Stimulated activated CD4-positive, alpha-beta T cell treated with anti-CD3 and anti-CD28 coated beads, Interleukin-4, amount 100 ng/mL, for 48 hours (primary cell): ENCODE measurements around the gene ASB15.
"Not testable (repeated sequence)": the region's sequence is repeated elsewhere in the genome, so short reads cannot be mapped to it uniquely, and the experiment has no call there.

Experiments used
- DNase-seq, 2 donors: peaks; one replicate each; pipeline ENCODE4 v3.0.0-alpha.2; 2020; ENCODE audit warnings: low read depth in 2 of 2

Gene ASB15

DNA sequence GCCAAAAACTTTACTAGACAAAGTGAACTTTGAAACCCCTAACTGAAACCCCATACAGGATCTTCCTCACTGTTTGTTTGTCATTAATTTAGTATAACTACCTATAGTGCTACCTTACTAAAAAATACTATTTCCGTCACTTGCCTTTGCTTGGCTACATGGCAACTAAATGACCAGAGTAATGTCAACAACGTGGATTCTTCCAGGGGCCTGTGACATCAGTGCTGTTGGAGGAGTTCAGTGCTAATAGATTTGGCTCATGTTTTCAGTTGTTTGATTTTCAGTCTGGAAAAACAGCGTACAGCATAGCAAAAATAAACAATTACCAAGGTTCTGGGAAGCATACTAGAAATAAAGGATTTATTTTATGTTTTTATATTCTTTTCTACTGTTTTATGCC lies 3.0 kb upstream of the ASB15 start:
- DNase-seq = no peak

DNA sequence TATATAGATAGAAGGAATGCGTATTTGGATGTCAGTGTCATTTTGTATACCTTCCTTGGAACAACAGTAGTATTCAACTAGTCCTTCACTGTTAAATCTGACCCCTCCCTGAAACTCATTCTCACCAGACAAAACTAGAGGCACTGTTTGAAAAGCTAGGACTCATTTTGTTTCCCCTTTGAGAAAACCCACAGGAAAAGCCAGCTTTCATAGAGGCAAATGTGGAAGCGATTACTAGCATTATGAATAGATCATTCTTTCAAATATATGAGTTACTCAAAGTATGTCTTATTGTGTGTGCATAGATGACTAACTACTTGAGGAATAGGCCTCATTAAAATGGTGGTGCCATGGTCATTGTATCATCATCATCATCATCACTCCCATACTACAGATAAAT lies 1.9 kb upstream of the ASB15 start:
- no peak for DNase-seq

DNA sequence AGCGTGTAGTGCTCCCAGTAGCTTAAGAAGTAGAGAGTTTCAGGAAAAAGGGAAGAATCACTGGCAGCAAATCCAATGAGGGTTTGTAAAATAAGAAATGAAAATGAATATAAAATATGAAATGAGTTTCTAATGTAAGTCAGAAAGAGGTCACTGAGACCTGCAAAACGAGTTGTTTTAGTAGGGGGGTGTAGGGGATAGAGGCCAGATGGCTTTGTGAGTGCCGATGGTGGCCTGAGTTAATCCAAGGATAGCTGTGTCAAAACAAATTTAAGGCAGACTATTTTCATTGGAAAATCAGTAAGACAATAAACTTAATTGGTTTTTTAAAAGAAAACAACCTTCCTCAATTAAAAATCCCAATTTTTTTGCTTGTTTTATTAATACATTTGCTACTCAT lies 745 bp upstream of the ASB15 start:
- no peak for DNase-seq

DNA sequence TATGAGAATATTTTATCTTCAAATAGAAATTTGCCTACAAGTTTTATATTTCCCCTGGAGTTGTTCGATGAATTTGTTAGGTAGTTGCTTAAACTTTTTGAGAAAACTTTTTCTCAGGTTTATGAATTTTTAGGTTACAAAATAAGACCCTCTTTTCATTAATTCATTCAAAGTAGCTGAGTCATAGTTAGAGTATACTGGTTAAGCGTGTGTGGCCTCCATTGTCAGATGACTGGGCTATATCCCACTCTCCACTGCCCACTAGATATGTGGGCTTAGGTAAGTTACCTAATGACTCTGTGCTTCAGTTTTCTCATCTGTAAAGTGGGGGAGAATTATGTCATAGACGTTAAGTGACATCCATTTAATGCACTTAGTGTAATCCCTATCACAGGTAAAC lies 1.0 kb downstream of the ASB15 start:
- DNase-seq = no peak

DNA sequence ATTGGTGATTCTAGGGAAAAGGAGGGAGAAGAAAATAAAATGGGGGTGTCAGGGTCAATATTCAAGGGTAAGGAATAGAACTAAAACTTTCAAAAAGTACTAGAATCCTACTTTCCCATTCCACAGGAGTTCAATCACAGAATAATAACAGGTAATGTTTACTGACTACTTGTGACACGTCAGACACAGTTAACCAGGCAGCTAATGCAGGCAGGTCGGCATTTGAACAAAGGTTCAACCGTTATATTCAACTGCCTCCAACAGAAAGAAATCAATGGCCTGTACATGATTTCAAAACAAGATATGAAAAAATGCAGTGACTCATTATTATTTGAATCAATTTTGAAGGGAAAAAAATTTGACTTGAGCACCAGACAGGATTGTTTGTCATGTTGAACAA lies 3.1 kb downstream of the ASB15 start:
- no peak for DNase-seq

DNA sequence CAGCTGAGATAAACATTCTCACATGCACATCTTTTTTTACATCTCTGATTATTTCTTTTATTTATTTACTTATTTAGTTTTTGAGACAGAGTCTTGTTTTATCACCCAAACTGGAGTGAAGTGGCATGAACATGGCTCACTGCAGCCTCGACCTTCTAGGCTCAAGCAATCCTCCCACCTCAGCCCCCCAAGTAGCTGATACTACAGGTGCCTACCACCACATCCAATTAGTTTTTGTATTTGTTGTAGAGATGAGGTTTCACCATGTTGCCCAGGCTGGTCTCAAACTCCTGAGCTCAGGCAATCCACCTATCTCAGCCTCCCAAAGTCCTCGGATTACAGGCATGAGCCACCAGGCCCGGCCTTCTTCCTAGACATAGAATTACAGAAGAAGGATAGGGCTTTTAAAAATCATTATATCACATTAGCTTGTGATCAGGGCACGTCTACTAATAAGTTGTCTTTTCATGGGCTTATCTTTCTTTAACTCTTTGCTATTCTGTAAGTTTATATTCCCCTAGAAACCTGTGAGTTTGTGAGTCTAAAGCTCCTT lies 5.9 kb downstream of the ASB15 start:
- no peak for DNase-seq

DNA sequence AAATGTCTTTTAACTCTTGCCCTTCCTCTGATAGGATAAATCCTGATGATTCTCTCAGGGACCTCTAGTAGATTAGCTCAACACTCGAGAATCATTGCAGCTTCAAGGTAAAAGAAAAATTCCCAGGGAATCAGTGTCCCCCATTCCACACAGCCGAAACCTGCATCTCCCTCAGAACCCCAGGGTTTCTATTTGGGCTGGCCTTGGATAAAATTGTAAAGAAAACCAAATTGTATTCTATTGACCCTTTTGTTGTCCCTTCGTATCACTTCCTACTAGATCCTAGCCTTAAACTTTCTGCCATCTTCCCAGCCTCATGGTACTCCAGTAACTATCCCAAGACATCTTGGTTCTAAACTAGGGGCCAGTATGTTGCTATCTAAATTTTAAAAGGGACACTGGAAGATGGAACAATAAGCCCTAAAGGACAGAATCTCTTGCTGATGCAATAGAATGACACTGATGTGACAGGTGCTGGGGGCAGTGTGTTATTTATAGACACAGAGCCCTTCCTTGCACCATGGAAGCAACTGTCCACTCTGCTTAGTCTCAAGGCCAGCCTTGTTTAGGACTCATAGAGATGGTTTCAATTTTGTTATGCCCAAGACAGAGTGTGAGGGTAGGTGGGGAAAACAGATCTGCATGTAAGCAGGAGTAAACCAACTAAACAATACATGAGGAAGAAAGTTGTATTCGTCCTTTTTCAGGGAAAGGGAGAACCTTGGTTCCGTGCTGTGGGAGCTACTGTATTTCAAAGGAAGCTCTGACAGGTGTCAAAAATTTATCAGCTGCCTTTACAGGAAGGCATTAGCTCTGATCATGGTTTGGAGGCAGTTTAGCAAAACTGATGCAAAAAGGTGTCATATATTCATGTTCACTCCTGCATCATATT lies 7.6 kb downstream of the ASB15 start:
- DNase-seq = no peak

DNA sequence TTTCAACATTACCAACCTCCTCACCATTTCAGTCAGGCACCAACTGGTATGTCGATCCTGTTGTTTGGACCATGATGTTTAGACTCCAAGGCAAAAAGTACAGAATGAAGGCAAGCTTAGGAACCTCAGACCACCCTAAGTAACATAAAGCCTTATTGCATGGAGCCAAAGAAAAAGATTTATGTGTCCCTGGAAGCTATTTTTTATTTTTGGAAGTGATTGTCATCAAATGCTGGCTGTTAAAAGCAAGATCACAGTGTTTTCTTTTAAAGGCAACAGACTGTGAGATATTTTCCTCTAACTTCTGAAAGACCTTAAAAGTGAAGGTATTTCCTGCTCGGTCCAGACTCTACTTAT lies 8.2 kb downstream of the ASB15 start:
- DNase-seq = no peak

DNA sequence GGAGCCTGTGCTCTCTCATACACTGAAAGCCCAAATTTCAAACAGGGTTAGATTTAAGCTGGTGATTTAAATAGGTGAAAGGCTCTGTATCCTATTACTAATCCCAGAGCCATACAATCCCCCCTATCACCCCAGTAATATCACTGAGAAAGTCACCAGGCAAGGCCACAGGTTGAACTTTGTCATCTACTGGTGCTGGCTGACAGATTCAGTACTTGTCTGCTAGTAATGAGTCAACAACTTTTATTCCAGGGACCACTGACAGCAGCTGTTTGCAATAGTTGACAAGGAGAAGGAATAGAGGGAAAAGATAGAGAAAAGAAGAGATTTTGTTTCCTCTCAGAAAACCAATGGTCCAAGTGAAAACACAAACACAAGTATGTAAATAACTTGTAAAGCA lies 10.4 kb downstream of the ASB15 start:
- DNase-seq = no peak

DNA sequence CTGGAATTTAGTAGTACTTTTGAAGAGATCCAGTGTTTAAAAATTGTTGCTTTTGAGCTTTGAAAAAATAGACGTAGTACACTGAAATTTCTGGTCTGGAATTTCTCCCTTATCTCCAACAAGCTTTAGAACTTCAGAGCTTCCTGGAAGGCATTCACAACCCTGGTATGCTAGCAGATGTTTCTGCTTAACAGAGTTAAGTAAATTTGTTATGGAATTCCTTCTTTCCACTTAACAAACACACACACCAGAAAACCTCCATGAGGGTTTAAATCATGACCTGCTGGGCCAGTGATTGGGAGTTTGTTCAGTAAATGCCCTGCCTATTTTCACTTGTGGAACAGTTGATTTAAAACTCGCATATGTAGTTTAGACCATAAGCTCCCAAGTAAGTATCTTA lies 13.7 kb downstream of the ASB15 start:
- no peak for DNase-seq

DNA sequence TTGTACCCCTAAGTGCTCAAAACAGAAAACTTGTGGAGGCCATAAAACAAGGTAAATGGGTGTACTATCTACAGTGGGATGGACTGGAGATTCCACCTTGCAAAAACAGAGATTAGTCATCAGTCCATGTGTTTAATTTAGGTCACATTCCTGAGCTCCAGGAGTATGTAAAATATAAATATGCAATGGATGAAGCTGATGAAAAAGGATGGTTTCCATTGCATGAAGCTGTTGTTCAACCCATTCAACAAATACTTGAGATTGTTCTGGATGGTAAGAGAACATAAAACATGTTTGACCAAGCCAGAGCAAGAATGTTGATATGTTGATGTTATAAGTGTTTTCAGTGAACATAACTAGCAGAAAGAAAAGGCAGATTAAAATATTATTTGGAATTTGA lies 14.6 kb downstream of the ASB15 start:
- no peak for DNase-seq

DNA sequence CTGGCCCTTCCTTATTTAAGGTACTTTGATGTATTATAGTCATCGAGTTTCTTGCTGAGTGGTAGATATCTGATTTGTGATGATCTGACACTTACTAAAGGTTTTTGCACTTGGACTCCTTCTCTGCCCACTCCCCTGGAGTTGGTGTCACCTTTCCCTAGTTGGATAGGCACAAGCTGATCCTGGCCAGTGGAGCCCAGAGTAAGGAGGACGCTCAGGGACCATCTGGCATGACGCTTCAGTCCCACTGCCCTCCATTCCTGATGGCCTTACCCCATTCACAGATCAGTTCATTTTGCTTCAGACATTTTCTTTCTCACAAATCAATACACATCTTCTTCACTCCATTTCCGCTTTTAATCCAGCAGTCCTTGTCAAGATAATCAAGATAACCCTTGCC lies 20.1 kb downstream of the ASB15 start:
- DNase-seq = no peak

DNA sequence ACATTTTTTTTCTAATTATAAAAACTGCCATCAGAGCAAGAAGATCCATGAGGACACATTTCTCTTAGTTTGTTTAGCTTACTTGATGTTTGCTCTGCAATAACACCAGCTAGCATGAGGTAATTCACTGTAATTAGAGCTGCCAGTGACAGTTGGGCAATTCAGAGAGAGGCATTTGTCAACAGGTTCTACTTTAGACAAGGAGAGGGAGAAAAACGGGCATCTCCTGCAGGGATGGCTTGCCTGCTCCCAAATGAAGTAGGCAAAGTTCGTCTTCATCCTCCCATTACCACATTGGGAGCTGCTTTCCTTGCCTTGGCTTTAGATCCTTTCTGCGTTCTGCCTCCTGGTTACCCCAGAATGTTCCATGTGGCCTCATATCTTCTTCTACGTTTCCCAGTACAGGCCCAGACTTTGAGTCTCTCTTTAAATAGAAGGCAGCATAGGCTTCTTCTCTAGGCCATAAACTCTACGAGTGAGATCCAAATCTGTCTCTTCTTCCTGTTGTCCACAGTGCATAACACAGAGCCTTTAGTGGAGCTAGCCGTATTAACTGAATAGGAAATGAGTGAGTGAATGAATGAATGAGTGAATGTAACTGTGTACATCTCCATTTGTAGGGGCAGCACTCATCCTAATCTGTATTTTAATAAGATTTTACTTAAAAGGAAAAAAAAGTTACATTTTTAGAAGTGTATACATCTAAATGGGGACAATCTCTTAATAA lies 21.2 kb downstream of the ASB15 start:
- DNase-seq = no peak

DNA sequence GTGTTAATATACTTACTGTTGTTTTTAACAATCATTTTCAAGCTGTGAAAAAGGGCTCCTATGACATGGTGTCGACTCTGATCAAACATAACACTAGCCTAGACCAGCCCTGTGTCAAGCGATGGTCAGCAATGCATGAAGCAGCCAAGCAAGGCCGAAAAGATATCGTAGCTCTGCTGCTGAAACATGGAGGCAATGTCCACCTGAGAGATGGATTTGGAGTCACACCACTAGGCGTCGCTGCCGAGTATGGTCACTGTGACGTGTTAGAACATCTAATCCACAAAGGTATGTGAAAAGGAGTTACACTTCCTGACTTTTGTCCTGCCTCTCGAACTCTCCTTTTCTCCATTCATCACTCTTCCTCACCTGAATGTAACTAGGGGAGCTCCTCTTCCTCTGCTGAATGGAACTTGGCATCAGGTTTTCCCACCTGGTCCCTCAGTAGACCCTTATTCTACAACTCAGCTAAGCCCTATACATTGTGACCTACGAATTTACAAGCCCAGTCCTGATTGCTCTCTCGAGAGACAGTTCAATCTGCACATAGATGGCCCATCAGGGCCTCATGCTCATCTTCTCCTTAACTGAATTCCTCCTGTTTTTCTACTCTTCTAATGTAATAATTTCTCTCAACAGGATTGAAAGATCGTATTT lies 23.0 kb downstream of the ASB15 start:
- peak; percentile 47 to 70 for DNase-seq

DNA sequence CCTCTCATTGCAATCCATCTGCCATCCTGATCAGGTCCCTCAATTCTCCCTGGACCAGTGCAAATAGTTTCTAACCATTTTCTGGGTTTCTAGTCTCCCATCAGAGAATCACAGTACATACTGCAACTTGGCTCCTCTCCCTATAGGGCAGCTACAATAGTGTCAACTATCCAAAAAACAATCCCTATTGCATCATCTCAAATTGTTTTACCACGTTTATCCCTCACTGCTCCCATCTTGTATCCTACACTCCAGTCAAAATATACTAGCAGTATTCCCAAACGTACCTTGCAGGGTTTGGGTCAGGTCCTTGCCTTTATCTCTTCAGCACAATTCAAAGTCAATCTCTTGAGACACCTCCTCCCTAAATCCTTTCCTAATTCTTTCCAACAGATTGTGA lies 23.6 kb downstream of the ASB15 start:
- DNase-seq = no peak

DNA sequence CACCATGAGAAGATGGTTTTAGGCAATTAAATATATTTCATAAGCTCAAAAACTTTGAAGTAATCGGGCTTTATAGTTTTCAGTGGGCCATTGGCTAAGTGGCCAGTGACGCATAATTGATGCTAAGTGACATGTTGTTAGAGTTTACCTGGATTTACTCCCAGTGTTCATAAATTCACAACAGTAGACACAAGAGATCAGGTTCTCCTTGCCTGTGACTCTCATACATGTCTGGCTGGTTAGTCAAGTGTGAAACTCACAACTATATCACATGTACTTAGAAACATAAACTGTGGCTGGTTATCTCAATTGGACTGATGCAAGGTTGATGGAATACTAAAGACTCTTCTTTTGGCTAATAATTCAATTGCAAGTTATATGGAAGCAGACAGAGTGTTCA lies 26.2 kb downstream of the ASB15 start:
- DNase-seq = no peak

DNA sequence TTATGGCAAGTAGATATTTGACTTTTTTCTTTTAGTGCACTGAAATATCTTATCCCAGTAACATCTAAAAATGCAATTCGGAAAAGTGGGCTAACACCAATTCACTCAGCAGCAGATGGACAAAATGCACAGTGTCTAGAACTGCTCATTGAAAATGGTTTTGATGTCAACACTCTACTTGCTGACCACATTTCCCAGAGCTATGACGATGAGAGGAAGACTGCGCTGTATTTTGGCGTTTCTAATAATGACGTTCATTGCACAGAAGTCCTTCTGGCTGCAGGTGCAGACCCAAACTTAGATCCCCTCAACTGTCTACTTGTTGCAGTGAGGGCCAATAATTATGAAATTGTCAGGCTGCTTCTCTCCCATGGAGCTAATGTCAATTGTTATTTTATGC lies 27.2 kb downstream of the ASB15 start:
- no peak for DNase-seq

DNA sequence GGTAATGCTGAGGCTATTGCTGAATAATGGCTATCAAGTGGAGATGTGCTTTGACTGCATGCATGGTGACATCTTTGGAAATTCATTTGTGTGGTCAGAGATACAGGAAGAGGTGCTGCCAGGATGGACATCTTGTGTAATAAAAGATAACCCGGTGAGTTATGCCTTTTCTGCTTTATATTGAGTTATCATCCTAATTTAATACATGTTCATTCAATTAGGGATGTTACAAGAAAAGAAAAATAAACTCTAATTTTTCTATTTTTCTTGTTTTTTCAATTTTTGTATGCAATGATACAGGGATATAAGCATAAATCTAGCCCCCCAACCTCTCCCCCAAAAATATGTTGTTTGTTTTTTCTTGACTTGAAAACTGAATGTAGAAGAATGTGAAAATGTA lies 27.7 kb downstream of the ASB15 start:
- no peak for DNase-seq

DNA sequence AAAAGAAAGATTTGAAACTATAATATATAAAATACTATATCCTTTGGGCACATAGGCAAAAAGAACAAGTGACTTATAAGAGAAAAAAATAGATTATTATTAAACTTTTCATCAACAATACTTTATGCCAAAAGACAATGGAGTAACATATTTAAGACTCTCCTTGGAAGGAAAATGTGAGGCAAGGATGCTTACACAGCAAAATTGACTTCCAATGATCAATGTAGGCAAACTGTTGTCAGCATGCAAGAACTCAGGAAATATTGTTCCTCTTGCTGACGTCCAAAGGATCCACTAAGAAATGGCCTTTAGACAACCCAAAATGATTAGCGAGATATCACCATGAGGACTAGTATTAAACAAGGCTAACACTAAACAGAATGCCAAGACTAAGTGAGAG lies 31.2 kb downstream of the ASB15 start:
- no peak for DNase-seq

DNA sequence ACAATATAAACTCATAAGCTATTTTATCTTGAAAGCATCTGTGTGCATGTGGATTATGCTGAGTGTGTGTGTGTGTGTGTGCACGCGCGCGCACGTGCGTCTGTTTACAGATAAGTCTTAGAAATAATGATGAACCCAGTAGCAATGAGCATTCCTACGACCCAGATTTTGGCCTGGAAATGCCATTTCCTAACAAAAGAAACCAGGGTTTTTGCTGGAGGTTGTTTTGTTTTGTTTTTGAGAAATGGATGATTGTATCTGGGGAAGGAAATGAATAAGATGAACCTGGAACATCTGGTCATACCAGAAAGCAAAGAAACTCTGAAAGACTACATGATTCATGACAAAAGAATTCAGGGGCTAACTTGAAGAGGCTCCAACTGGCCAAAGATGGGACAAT lies 31.9 kb downstream of the ASB15 start:
- DNase-seq = no peak

DNA sequence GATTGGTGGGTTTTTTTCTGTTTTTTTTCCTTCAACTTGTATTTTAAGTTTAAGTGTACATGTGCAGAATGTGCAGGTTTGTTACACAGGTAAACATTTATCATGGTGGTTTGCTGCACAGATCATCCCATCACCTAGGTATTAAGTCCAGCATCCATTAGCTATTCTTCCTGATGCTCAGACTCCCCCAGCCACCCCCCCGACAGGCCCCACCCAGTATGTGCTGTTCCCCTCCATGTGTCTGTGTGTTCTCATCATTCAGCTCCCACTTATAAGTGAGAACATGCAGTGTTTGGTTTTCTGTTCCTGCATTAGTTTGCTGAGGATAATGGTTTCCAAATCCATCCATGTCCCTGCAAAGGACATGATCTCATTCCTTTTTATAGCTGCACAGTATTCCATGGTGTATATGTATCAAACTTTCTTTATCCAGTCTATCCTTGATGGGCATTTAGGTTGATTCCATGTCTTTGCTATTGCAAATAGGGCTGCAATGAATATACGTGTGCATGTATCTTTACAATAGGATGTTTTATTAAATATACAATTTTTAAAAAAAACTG lies 32.5 kb downstream of the ASB15 start:
- not testable (repeated sequence) for DNase-seq
